GM18858 (cell line): ENCODE data around the gene ACTRT2.

Experiments
- ATAC-seq: cut with Tn5 transposase; IDR thresholded peaks from one replicate; pipeline ENCODE4 v1.9.1; 2021; ENCODE audit not compliant: unreplicated experiment

The ACTRT2 gene

GRCh38 chr1:3017440-3018050, 3.7 kb upstream of the ACTRT2 start:
- ATAC-seq, result no peak

GRCh38 chr1:3018051-3018471, 3.2 kb upstream of the ACTRT2 start:
- no peak for ATAC-seq

- no peak for ATAC-seq
Measured at GRCh38 chr1:3018576-3018975, 2.7 kb upstream of the ACTRT2 start.

GRCh38 chr1:3019007-3019515, 2.2 kb upstream of the ACTRT2 start:
- ATAC-seq, result no peak

- ATAC-seq, result no peak
Measured at GRCh38 chr1:3019516-3020051, 1.7 kb upstream of the ACTRT2 start.

- no peak for ATAC-seq
Measured at GRCh38 chr1:3020263-3020909, 881 bp upstream of the ACTRT2 start.

GRCh38 chr1:3021801-3022401, 634 bp downstream of the ACTRT2 start:
- ATAC-seq, result no peak

GRCh38 chr1:3022511-3022973, 1.3 kb downstream of the ACTRT2 start:
- no peak for ATAC-seq

- no peak for ATAC-seq
Measured at GRCh38 chr1:3022976-3023375, 1.7 kb downstream of the ACTRT2 start.

- no peak for ATAC-seq
Measured at GRCh38 chr1:3024019-3024418, 2.8 kb downstream of the ACTRT2 start.

GRCh38 chr1:3024588-3024987, 3.3 kb downstream of the ACTRT2 start:
- no peak for ATAC-seq

GRCh38 chr1:3026124-3026523, 4.9 kb downstream of the ACTRT2 start:
- no peak for ATAC-seq

- ATAC-seq, result no peak
Measured at GRCh38 chr1:3026581-3027391, 5.5 kb downstream of the ACTRT2 start.

GRCh38 chr1:3027611-3028371, 6.5 kb downstream of the ACTRT2 start:
- no peak for ATAC-seq

- no peak for ATAC-seq
Measured at GRCh38 chr1:3028531-3029282, 7.4 kb downstream of the ACTRT2 start.

GRCh38 chr1:3029481-3029961, 8.3 kb downstream of the ACTRT2 start:
- no peak for ATAC-seq

GRCh38 chr1:3029991-3030662, 8.9 kb downstream of the ACTRT2 start:
- ATAC-seq, result no peak

GRCh38 chr1:3030663-3031381, 9.6 kb downstream of the ACTRT2 start:
- ATAC-seq, result no peak
